ENCODE measurements around the gene GATA5.

GATA5 gene

DNA sequence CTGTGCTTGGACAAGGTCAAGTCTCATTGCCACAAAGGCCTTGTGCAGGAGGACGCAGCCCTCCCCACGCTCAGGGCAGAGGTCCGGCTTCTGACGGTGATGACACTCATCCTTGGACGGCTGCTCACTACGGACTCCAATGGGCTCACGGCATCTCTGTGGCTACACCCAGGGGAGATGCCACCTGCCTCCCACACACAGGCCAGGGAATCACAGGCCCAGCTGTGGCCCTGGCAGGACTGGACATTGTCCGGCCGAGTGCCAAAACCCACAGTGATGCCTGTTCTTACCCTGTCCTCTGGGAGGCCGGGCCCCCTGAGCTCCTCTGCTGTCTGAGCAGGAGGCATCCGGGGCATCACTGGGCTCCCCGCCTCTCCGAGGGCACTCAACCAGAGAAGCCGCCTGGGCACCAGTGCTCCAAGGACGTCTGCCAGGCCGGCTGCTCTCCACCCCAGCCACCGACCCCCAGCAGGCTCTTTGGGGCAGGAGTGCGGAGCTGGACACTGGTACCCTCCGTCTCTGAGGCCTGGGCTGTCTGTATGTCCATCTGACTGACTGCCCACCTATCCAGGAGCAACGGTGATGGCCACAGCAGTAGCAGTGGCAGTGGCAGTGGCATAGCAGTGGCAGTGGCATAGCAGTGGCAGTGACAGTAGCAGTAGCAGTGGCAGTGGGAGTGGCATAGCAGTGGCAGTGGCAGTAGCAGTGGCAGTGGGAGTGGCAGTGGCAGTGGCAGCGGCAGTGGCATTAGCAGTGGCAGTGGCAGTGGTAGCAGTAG is 50.3 kb downstream of the GATA5 start:
- H3K9ac ChIP-seq (ENCODE audit: low read depth, low read length) = no peak overlapping the region
- H3K9me3 ChIP-seq (ENCODE audit: control insufficient read depth, insufficient read depth, low read length) = no peaks in the 10 kb centered on the region
- no peaks in the 10 kb centered on the region for H3K4me1 ChIP-seq (ENCODE audit: insufficient read depth, low read length)
- no peaks in the 10 kb centered on the region for H3K36me3 ChIP-seq (ENCODE audit: insufficient read depth, low read length)

DNA sequence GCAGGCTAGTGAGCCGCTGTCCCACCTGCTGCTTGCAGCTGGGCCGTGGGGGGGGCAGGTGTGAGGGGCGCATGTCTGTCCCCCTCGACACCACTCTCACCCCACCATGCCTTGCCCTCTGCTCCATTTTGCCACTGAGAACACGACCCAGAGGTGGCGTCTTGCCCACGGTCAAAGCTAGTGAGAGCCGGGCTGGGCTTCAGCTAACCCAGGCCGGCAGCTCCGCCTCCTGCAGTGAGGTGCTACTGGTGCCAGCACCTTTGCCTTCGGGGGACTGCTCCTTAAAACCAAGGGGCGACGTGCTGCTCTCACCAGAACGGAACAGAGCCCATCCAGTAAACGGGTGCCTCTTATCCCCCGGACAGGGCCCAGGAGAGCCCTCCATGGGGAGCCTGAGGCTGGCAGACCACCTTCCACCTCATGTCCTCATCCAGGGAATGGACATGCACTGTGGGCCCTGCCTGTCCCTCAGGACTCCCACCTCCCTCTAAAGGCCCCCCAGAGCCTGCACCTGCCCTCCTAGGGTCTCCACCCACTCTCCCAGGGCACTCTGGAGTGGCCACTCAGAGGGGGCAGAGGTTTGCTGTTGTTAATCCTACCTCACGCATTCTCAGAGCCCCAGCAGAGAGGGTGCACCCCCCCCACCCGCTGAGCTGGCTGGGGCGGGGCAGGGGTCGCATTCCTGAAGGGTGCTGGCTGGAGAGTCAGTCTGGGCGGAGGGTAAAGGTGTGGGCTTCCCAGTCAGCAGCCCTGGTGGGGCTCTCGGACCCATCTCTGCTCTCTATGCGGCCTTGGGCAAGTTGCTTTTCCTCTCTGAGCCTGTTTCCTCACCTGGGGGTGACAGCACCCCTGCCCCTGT is 51.3 kb downstream of the GATA5 start:
- H3K4me1 ChIP-seq (ENCODE audit: insufficient read depth, low read length) = no peaks in the 10 kb centered on the region
- H3K36me3 ChIP-seq (ENCODE audit: insufficient read depth, low read length) = no peaks in the 10 kb centered on the region
- no peaks in the 10 kb centered on the region for H3K9me3 ChIP-seq (ENCODE audit: control insufficient read depth, insufficient read depth, low read length)
- H3K9ac ChIP-seq (ENCODE audit: low read depth, low read length) = no peak overlapping the region

DNA sequence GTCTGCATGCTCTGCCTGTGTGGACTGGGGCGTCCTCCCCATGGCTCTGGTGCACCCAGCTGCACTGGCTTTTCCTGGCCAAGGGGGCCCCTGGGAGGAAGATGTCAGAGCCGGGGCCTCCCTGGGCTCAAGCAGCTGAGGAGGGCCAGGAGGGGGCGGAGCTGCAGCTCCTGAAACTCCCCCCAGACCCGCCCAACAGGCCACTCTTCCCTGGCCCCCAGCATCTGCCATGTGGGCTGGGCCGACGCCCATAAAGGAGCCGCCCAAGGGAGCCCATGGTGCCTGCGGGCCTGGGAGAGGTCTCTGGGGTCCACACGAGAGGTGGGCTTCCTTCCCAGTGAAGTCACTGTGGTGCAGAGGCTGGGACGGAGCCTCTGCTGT is 52.5 kb downstream of the GATA5 start:
- no peaks in the 10 kb centered on the region for H3K36me3 ChIP-seq (ENCODE audit: insufficient read depth, low read length)
- no peaks in the 10 kb centered on the region for H3K9me3 ChIP-seq (ENCODE audit: control insufficient read depth, insufficient read depth, low read length)
- H3K9ac ChIP-seq (ENCODE audit: low read depth, low read length) = no peak overlapping the region
- no peaks in the 10 kb centered on the region for H3K4me1 ChIP-seq (ENCODE audit: insufficient read depth, low read length)

DNA sequence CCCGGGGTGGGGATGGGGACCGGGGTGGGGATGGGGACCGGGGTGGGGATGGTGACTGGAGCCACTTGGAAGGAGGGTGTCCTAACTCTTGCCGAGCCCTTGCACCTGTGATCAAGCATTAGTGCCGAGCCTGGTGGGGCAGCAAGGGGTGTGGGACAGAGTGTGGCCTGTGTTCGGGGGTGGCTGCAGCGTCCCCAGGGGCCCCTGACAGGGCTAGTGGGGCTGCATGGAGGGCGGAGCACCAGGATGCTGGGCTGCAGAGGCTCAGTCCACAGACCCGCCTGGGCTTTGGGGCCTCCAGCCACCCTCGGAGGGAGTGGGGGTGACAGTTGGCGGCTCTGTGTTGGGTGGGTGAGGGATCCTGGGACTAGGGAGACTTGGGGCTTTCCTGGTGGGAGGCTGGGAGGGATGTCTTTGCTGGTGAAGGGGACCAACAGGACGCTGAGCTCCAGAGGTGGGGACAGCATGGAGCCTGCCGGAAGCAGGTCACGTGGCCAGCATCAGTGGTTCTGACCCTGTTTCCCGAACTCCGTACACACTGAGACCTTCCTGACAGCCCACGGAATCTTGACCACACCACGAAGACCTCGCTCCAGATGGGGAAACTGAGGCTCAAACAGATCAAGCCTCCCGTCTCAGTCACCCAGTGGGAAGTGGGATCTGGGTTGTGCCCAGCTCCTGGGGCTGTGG is 53.0 kb downstream of the GATA5 start:
- Histone ChIP-seq H3K4me1 (ENCODE audit: insufficient read depth, low read length) (no peaks in the 10 kb centered on the region), H3K9ac (ENCODE audit: low read depth, low read length) (no peak overlapping the region), H3K36me3 (ENCODE audit: insufficient read depth, low read length) (no peaks in the 10 kb centered on the region), H3K9me3 (ENCODE audit: control insufficient read depth, insufficient read depth, low read length) (no peaks in the 10 kb centered on the region)

DNA sequence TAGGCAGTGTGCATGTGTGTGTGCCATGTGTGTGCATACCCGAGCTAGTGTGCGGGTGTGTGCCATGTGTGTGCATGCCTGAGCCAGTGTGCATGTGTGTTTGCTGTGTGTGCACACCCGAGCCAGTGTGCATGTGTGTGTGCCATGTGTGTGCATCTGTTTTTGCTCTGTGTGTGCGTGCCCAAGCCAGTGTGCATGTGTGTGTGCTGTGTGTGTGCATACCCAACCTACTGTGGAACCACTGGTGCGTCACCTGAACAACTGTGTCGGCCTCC is 54.1 kb downstream of the GATA5 start:
- Histone ChIP-seq H3K4me1 (ENCODE audit: insufficient read depth, low read length) (no peaks in the 10 kb centered on the region), H3K9ac (ENCODE audit: low read depth, low read length) (no peak overlapping the region), H3K9me3 (ENCODE audit: control insufficient read depth, insufficient read depth, low read length) (no peaks in the 10 kb centered on the region), H3K36me3 (ENCODE audit: insufficient read depth, low read length) (no peaks in the 10 kb centered on the region)

DNA sequence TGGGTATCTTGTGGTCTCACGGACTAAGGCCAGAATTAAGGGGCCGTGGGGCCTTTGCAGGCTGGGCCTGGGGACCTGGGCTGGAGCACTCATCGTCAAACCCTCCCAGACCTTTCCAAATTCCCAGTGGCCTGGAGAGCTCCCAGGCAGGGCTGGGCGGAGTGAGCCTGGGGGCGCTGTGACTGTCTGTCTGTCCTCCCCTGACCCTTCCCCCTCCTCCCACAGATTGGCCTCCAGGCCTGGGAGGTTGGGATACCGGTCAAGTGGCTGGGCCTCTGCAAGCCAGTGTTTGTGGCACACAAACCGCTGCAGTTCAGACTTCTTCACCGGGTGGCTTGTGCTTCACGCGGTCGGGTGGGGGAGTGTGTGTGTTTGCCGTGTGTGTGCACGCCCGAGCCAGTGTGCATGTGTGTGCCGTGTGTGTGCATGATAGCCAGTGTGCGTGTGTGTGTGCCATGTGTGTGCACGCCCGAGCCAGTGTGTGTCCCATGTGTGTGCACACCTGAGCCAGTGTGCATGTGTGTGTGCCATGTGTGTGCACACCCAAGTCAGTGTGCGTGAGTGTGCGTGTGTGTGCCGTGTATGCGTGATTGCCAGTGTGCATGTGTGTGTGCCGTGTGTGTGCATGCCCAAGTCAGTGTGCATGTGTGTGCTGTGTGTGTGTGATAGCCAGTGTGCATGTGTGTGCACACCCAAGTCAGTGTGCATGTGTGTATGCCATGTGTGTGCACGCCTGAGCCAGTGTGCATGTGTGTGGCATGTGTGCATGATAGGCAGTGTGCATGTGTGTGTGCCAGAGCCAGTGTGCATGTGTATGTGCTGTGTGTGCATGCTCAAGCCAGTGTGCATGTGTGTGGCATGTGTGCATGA is 54.7 kb downstream of the GATA5 start:
- Histone ChIP-seq H3K36me3 (ENCODE audit: insufficient read depth, low read length) (no peaks in the 10 kb centered on the region), H3K4me1 (ENCODE audit: insufficient read depth, low read length) (no peaks in the 10 kb centered on the region), H3K9ac (ENCODE audit: low read depth, low read length) (no peak overlapping the region), H3K9me3 (ENCODE audit: control insufficient read depth, insufficient read depth, low read length) (no peaks in the 10 kb centered on the region)

DNA sequence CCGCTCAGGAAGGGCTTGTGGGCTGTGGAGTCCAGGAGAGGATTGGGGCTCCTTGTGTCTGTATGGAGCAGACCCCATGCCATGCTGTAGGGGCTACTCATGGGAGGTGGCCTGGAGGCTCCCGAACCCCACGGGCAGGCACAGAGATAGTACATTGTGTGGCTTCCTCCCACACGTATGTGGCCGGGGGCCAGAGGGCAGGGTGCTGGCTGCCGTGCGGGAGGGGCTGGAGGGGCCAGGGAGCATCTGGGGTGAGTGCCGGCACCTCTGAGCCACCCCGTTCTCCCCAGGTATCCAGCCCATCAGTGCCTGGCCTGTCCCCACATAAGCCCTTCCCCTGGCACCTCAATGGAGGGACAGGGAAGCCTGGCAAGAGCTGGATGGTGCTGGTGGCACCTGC is 56.0 kb downstream of the GATA5 start:
- H3K4me1 ChIP-seq (ENCODE audit: insufficient read depth, low read length) = no peaks in the 10 kb centered on the region
- no peak overlapping the region for H3K9ac ChIP-seq (ENCODE audit: low read depth, low read length)
- no peaks in the 10 kb centered on the region for H3K9me3 ChIP-seq (ENCODE audit: control insufficient read depth, insufficient read depth, low read length)
- H3K36me3 ChIP-seq (ENCODE audit: insufficient read depth, low read length) = no peaks in the 10 kb centered on the region

DNA sequence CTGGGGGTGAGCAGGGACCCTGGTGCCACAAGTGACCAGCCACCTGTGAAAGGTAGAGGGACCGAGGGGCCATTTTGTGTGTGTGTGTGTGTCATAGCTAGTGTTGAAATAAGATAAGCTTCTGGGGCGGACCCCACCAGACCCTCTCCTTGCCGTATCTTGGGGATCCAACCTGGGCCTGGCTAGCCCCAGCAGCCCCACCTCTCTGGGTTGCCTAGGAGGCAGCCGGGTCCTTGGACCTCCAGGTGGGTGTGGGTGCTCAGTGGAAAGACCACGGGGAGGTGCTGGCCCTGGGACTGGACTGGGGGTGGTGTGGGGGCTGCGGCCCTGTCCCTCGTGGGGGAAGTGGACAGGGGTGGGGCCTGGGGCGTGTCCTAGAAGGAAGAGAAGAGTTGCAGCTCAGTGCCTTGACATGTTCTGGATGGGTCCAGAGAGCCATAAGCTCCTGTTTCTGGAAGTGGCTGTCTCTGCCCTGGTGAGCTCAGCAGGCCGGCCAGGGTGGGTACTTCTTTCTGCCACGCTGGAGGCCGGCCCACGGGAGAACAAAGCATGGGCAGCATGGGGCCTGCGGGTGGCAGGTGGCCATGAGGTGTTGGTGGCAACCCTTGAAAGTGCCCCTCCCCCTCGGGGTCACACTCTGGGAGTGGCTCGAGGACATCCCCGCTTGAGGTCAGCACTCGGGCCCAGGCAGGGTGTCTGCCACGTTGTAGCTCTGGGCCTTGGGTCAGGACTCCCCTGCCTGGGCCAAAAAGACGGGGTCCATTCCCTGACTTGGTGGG is 56.9 kb downstream of the GATA5 start:
- Histone ChIP-seq H3K9ac (ENCODE audit: low read depth, low read length) (no peak overlapping the region), H3K4me1 (ENCODE audit: insufficient read depth, low read length) (no peaks in the 10 kb centered on the region)

DNA sequence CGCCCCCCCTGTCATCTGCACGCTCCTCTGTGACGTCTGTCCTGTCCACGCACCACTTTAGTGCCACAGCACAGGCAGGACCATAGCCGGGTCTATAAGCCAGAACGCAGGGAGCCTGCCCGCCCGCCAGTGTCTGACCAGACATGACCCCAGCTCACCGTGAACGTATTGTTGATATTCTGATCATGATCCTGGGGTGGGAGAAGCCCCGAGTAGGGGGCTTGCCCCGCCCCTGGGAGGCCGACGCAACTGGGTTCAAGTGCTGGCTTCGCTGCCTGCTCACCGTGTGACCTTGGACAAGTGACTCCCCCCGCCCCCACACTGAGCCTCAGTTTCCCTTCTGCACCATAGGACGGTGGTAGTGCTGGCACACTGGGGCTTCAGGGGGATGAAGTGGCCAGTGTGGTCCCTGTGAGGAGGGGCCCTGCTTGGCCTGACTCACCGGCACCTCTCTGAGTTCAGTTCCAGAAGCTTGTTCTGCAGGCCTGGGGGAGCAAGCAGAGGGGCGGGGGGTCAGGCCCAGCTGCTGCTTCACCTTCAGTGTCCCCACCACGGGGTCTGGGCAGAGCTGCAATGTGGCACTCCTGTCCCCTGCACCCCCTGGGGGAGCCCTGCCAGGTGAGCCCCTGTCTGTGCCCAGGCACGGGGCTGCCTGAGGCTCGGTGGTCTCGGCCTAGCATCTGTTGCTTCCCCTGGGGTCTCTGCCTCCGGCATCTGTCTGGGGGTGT is 57.6 kb downstream of the GATA5 start:
- Histone ChIP-seq H3K9ac (ENCODE audit: low read depth, low read length) (no peak overlapping the region), H3K4me1 (ENCODE audit: insufficient read depth, low read length) (no peaks in the 10 kb centered on the region), H3K9me3 (ENCODE audit: control insufficient read depth, insufficient read depth, low read length) (no peaks in the 10 kb centered on the region)

More for the DNA sequence above, 56.9 kb downstream of the GATA5 start:
- H3K9me3 ChIP-seq (ENCODE audit: control insufficient read depth, insufficient read depth, low read length) = no peaks in the 10 kb centered on the region
- H3K36me3 ChIP-seq (ENCODE audit: insufficient read depth, low read length) = no peaks in the 10 kb centered on the region

DNA sequence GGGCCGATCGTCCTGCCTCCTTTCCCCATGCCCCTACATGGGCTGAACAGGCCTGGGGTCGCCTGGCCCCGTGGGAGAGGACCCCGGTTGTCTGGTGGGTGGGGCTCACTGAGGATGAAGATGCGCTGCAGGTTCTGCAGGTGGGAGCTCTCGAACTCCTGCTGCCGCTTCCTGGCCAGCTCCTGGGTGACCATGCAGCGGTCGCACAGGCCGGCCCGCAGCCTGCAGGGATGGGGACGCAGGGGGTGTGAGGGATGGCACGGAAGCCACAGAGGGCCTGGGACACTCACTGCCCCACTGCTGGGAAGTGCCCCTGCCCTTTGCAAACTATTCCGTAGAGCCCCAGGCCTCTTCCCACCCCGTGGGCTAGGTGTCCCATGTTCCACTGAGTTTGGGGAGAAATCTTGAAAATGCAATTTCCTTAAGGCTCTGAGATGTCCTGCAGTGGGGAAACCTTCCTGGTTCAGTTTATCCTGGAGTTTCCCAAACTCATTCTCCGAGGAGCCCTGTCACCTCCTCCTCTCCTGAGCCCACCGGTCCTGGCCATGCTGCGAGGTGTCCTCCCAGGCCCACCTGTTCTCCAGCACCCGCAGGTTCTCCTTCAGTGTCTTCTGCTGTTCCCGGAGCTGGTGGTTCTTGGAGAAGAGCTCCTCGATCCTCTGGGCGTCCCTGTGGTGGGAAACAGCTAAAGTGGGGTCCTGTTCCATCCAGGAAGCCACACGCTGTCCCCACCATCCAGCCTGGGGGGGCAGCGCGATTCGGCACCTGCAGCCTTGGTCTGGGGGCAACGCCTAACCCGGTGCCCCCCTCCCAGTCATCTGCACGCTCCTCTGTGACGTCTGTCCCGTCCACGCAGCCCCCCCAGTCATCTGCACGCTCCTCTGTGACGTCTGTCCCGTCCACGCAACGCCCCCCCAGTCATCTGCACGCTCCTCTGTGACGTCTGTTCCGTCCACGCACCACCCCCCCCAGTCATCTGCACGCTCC is 58.9 kb downstream of the GATA5 start:
- Histone ChIP-seq H3K36me3 (ENCODE audit: insufficient read depth, low read length) (no peaks in the 10 kb centered on the region), H3K9ac (ENCODE audit: low read depth, low read length) (no peak overlapping the region), H3K4me1 (ENCODE audit: insufficient read depth, low read length) (no peaks in the 10 kb centered on the region), H3K9me3 (ENCODE audit: control insufficient read depth, insufficient read depth, low read length) (no peaks in the 10 kb centered on the region)

More for the DNA sequence above, 57.6 kb downstream of the GATA5 start:
- H3K36me3 ChIP-seq (ENCODE audit: insufficient read depth, low read length) = no peaks in the 10 kb centered on the region

DNA sequence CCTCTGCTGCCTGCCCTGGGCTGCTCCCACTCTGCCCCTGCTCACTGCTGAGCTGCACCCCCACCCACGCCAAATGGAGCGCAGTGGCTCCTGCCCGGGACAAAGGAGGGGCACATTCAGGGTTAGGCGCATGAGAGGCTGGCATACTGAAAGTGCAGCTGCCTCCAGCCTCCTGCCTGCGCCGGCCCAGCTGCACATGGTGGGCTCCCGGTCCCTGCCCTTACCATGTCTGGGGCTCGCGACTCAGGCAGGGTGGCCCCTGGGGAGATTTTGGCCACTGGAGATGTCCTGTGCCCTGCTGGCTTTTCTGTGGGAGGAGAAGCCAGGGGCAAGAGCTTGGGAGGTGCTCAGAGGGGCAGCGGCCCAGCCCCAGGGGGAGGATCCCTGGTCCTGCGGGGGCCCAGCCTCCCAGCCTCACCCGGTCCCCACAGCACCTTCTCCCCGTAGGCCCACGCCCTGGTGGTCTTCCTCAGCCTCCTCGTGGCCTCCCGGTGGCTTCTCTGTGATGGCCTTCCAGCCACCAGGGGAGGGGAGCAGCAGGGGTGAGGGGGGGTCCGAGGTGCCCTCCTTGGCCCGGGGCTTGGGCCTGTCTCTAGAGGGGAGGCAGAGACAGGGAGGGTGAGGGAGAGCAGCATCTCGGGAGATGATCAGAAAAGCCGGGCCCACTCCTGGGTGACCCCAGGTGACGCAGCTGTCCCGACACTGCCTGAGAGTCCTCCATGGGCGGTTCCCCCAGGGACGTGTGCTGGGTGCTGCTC is 60.3 kb downstream of the GATA5 start:
- no peak overlapping the region for H3K9ac ChIP-seq (ENCODE audit: low read depth, low read length)
- no peaks in the 10 kb centered on the region for H3K9me3 ChIP-seq (ENCODE audit: control insufficient read depth, insufficient read depth, low read length)
- no peaks in the 10 kb centered on the region for H3K36me3 ChIP-seq (ENCODE audit: insufficient read depth, low read length)
- no peaks in the 10 kb centered on the region for H3K4me1 ChIP-seq (ENCODE audit: insufficient read depth, low read length)
